GM18873 (cell line): ENCODE results near the gene MVK.

ENCODE experiments used
- ATAC-seq: cut with Tn5 transposase; IDR thresholded peaks from one replicate; pipeline ENCODE4 v1.9.1; 2021; ENCODE audit warnings: mild to moderate bottlenecking, moderate library complexity, moderate number of reproducible peaks; ENCODE audit not compliant: unreplicated experiment, low FRiP score

The MVK gene

DNA sequence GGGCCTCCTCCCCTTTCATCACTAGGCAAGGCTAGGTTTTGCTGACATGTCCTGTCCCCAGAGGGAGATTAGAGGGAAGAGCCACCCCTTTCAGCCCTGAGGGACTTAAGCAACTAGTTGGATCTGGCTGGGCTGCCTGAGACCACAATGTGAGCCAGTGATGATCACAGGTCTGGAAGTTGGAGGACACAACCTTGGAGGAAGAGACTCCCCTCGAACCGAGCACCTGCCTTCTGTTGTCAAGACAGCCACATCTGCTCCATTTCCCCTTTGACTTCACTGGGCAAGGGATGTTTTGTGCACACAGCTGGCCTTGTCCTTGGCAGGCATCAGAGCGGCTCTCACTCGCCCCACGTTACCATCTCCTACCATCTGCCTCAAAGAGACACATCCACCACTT is 31.4 kb downstream of the MVK start:
- ATAC-seq: no peak

DNA sequence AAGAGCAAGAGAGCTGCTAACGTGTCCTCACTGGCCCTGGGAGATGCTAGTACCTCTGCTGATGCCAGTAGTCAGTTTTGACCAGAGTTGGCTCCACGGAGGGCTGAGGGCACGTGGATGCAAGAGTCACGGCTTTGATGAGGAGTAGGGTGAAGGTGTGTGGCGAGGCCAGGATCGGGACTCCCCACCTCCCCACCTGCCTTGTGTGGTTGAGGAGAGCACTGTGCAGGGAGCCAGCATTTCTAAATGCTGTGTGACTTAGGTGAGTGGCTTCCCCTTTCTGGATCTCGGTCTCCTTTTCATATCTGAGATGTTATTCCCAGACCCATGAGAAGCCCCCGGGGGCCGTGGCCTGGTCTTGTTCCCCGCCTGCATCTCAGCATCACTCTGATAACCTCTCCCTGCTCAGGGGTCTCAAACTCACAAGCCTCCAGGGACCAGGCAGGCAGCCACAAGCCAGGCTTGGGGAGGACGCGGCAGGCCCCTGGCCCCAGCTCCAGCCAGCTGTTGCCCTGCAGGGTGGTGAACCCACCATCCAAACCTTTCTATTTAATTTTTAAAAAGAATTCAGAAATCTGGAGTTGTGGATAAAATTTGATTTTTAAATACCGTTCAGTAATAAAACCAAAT is 32.1 kb downstream of the MVK start:
- ATAC-seq: no peak

GRCh38 chr12:109606320-109607028 is 32.9 kb downstream of the MVK start:
- ATAC-seq: no peak

DNA sequence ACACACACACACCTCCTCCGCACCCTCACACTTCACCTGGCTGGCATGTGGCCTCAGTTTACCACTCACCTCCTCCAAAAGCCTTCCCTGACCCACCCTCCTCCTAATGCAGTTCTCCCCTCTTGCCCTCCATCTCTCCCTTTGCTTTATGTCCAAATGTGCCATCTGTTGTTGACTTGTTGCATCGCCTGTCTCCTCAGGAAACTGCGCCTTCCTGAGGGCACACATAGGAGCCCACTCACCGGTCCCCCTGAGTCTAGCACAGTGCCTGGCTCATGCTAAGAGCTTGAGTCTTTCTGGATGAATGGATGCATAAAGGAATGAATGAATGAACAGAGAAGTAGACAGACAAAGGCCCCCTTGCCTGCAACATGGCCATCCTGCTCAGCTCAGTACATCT is 34.0 kb downstream of the MVK start:
- ATAC-seq: no peak

DNA sequence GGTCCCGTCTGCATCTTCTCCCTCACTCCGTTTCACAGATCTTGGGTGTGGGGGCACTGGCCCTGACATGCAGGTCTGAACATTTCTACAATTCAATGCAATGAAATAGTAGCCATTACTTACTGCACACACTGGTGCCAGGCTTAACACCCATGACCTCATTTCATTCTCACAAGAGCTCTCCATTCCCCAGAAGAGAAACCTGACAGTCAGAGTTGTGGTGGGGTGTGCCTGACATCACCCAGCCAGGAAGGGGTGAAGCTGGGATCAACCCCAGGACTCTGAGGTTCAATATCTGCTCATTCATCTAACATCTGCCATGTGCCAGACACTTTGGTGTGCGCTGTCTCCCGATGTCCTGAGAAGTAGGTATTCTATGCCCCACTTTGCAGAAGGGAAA is 34.7 kb downstream of the MVK start:
- no peak for ATAC-seq

DNA sequence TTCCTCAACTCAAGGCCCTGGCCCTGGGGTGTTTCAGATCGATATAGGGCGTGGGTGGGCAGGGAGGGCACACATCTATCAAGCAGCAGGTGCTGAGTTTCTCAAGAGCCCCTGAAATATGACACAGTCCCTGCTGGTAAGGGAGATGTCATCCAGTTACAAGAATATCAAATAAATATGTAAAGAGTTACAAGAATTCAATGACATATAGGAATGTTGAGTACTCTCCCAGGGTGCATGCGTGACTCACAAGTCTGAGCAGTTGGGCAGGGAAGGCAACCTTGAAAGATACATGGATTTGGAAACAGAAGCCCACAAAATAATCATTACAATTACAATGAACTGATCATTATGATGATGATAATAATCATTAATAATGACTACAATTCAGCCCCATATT is 35.2 kb downstream of the MVK start:
- ATAC-seq: no peak

- ATAC-seq: no peak
Observed at GRCh38 chr12:109609342-109609741, 35.7 kb downstream of the MVK start.

DNA sequence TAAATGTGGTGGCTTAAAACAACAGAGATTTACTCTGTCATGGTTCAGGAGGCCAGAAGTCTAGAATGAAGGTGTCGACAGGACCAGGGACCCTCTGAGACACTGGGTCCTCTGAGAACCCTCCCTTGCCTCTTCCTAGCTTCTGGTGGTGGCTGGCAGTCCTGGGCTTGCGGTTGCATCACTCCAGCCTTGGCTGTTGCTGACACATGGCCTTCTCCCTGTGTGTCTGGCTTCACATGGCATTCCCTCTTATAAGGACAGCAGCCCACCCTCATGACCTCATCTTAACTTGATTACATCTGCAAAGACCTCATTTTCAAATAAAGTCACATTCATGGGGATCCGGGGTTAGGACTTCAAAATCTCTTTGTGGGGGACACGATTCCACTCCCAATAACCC is 36.9 kb downstream of the MVK start:
- ATAC-seq: no peak

DNA sequence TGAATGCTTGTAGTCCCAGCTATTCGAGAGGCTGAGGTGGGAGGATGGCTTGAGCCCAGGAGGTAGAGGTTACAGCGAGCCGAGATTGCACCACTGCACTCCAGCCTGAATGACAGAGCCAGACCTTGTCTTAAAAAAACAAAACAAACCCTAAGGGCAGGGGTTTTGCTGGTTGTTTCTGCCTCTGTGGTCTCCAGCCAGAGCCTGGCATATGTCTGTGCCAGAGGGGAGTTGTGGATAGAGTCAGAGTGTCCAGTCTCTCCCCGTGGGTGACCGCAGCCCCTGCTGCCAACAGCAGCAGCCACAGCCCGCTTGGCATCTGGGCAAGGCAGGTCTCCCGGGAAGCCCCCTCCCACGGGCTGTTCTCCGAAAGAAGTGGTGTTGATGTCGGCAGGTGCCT is 37.6 kb downstream of the MVK start:
- ATAC-seq: no peak

- no peak for ATAC-seq
Observed at GRCh38 chr12:109612003-109612402, 38.4 kb downstream of the MVK start.

- no peak for ATAC-seq
Observed at GRCh38 chr12:109612975-109613502, 39.4 kb downstream of the MVK start.

- no peak for ATAC-seq
Observed at GRCh38 chr12:109613649-109614455, 40.3 kb downstream of the MVK start.

- ATAC-seq: no peak
Observed at GRCh38 chr12:109615556-109616229, 42.1 kb downstream of the MVK start.

DNA sequence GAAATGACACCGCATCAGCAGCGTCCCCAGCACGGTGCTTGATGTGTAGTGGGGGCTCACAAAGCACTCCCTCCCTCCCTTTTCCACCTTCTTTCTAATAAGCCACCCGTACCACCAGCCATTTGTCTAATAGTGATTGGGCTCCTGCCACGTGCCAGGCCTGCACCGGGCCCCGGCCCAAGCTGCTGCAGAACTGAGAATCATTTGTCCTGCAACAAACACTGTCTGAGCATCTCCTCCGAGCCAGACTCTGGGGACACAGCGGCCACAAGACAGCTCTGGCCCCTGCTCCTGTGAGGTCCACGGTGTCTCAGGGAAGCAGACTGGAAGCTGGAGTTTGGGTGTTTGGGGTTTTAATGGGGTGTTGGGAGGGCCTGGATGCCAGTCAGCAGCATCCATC is 43.9 kb downstream of the MVK start:
- ATAC-seq: no peak

GRCh38 chr12:109618082-109618481 is 44.5 kb downstream of the MVK start:
- ATAC-seq: no peak

DNA sequence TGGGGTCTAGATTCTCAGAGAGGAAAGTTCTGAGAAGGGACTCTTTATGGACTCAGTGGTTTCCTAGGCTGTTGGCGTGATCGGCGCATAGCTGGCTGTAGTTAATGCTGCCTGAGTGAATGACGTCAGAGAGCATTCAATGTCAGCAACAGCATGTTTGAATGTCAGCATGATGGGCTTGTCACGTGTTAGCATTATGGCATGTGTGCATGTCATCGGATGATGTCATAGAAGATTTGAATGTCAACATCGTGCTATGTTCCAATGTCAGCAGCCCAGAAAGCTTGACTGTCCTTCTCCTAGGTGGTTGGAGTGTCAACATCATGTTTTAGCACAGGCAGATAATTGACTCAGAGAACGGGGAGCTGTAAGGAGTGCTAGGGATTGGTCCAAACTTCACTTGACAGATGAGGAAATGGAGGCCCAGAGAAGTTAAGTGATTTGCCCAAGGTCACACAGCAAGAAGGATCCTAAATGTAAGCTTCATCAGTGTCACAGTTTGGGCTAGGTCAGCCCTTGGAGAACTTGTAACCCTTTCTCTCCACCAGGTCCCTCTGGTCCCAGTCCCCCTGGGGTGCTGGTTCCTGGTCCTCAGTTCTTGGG is 45.5 kb downstream of the MVK start:
- ATAC-seq: no peak

DNA sequence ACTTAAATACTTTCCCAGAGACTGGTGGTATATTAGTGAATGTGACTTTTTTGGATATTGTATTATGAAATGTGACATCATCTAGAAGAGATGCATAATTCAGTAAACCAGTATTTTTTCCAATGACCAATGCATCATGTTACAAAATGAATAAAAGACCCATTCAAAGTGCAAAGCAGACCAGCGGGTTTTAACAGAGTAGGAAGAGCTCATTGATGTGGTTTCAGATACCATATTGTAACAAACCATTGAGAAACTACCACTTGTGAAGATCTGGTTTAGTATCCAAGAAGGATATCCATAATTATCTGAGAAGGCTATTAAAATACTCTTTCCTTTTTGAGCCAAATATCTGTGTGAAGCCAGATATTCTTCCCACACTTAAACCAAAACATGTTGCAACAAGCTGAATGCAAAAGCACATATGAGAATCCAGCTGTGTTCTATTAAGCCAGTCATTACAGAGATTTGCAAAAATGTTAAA is 47.7 kb downstream of the MVK start:
- ATAC-seq: no peak

DNA sequence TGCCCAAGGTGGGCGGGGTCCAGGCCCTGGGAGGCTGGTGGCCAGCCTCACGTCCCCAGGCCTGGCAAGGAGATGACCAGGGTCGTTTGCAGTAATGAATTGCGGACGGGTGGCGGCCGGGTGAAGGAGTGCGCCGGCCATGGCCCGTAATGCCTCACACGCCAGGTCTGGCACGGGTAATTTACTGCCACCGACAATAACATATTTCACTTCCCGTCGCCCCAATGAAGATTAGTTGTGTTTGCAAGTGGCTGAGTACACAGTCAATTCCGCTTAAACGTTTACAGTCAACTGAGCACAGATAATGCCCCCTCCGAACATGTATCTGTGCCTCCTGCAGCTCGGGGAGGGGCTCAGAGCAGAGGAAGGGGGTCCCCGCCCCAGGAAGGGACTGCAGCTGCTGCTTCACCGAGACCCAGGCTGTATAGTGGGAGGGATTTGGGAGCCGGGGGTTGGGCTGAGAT is 48.3 kb downstream of the MVK start:
- ATAC-seq: no peak

- no peak for ATAC-seq
Observed at GRCh38 chr12:109624467-109624866, 50.9 kb downstream of the MVK start.

DNA sequence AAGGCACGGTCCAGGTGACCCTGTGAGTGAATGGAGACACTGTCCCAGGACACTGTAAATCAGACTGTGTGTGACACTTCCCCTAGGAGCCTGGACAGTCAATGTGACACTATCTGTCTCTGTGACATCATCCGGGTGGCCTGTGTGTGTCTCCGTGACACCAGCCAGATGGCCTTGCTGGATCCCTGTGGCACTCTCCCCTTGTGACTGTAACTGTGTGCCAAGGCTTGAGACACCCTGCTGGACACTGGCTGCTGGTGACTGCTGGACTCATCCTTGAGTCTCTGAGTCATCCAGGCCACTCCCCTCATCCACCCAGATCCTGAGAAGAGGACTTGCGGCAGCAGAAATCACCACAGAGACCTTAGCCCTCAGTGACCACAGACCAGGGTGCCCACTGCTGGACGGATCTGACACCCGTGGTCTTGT is 51.6 kb downstream of the MVK start:
- ATAC-seq: no peak
